HG03025 (cell line): ENCODE data around the gene GALNT14.

Experiments
- ATAC-seq: cut with Tn5 transposase; IDR thresholded peaks from one replicate; pipeline ENCODE4 v1.9.1; 2021; ENCODE audit warnings: mild to moderate bottlenecking, moderate library complexity; ENCODE audit not compliant: unreplicated experiment, low FRiP score

The GALNT14 gene

DNA sequence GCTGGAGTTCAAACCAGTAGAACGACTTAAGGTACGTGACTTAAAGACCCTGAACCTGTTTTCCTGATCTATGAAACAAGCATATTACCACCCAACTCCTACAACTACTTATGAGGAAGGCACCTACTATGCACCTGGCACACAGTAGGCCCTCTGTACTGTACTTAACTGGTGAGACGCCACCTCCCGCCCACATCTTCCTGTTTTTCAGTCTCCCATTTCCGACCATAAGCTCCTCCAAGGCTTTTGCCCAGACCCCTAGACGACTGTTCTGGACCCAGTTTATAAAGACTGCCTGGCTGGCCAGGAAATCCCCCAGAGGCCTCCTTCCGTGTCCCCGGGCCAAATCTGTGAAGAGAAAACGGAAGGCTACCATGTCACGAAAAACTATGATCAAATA, 1.5 kb downstream of the GALNT14 start:
- no peak for ATAC-seq

DNA sequence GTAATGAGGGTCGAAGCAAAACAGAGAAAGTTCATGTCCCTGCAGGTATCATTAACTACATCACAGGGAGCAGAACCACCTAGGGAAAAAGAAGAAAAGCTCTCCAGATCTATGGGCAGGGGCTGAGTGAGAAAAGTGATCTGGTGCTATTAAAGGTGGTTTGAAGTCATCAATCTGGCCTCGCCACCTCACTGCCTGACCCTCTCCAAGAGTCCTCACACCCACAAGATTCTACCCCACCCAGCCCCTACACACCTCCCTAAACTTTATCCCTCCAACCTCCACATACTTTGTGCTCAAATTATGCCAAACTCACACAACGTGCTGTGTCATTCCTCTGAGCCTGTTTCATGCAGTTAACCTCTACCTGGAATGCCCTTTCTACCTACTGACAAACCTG, 2.2 kb downstream of the GALNT14 start:
- ATAC-seq: no peak

DNA sequence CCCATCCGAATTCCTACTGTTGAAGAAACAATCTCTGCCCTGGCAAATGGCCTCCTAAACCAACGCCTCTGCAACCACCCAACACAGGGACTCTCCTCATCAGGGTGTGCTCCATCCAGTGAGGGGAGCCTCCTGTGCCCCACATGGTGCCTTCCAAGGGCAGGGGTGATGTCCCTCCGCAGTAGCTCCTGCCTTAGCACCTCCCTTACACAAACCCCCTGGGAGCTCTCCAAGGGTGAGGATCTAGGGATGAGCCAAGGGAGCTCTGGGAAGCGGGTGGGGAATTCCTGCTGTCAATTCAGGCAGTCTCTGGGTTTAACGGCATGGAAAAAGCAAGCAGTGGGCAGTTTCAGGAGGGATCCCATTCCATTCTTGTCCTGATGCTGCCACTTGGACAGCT, 3.8 kb downstream of the GALNT14 start:
- ATAC-seq: no peak

DNA sequence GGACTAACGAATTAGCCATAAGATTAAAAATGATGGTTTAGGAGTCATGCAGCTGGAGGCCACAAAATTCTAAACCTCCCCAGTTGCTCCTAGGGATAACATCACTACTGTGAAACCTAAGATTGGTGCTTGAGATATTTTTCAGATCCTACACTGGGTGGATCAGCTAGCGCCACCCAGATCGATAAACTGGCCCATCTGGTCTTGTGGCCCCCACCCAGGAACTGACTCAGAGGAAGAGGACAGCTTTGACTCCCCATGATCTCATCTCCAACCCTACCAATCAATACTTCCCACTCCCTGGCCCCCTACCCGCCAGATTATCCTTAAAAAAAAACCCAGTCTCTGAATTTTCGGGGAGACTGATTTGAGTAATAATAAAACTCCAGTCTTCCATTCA, 5.5 kb downstream of the GALNT14 start:
- ATAC-seq: no peak

DNA sequence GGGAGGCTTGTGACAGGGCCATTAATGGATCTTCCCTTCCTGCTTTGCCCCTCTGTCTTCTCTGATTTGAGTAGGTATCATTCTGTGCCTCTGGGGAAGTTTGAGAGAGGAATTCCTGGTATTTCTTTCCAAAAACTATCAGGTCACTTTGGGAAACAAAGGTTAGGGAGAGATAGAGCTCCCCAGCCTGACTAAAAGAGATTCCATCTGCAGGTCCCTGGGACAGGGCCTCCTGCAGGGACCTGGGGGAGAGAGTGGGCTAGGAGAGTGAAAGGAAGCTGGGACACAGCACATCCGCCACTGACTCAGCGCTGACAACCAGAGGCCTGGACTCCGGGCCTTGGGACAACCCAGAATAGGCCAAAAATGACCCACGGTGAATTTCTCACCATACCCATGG, 6.4 kb downstream of the GALNT14 start:
- ATAC-seq: no peak

DNA sequence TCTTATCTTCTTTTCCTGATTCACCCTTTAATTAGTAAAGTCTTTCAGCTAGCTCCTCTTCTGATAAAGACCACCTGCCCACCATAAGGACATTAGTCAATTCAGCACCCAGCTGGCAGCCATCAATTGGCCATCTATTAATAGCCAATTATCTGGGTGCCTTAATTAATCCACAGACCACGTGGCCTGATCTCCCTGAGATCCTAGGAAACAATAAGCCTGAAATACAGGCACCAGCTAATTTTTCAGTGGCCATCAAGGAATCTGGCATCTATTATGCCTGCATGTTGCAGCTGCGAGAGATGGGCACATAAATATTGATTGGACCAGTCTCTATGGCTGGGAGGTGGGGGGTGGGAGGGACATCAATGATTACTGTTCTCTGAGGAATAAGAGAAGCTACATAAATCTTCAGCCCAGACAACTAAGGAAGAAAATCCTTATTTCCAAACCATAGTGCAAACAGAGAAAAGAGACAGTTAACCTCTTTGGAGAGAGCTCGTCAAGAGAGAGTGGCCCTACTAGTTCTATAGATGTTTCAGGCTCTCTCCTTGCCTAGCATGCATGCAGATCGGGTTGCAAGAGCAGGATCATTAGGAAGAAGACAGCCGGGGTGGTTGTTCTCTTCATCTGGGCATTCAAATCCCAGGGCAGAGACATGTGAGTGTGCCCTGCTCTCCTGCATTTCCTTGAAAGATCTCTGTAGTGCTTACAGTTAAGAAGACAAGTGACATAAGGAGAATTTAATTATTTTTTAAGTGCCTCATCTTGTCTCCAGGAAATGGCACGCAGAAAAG, 8.7 kb downstream of the GALNT14 start:
- ATAC-seq: no peak

DNA sequence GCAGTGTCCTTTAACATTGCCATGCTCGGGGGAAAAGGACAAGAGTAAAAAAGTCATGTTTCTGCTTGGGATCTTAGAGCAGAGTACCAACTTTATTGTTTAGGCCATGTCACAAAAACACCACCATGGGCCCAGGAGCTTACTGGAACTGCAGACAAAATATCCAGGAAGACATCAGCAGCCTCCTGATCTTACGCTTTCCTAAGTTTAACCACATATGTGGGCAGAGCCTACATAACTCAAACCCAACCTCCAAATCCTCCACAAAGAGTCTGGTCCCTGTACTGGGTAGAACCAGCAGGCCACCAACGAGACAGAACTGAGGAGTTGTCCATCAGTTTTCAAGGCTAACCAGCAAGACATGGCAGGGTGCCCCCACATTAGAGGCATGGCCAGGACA, 10.3 kb downstream of the GALNT14 start:
- no peak for ATAC-seq

DNA sequence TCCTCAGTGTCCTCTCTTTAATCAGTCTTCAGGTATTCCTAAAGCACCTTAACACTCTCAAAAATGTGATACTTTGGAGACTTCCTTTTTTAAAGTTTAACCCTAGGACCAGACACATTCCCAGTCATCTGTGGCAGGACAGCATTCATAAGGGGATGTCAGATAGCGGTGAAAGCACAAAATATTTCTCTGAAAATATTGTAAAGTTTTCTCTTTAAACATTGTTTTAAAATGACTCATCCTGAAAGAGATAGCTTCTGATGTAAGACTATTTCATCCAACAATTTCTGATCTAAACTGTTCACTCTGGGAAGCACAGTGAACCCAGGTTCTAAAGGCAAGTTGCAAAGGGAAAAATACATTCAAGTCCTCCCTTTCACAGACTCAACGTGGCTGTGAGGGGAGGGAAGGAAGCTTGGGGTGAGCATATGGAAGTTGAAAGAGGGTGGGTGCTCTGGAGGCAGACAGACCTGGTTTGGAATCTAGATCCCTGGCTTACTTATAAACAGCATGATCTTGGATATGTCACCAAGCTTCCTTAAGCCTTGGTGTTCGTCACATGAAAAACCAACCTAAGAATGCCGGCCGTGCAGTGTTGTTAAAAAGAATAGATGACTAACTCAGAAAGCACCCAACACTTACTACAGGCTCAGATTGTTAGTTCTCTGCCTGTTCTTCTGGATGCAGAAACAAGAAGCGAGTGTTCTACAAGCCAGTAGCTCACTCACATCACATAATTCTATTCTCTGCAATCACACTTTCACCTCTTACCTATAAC, 12.1 kb downstream of the GALNT14 start:
- no peak for ATAC-seq

DNA sequence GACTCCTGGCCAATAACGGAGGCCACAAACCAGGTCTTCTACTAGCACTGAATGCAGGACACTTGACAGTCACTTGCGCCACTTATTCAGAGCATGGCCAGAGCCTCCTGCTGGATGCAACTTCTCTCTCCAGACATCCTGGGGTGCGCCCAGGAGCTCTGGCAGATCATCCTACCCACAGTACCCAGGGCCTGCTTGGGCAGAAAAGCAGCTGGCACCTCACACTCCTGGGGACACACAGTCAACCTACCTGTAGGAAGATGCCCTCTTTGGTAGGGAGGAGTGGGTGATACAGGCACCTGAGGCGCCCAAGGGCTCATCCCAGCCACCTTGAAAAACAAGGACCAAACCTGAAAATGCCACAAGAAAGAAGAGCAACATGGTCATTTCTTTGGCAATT, 13.3 kb downstream of the GALNT14 start:
- no peak for ATAC-seq

DNA sequence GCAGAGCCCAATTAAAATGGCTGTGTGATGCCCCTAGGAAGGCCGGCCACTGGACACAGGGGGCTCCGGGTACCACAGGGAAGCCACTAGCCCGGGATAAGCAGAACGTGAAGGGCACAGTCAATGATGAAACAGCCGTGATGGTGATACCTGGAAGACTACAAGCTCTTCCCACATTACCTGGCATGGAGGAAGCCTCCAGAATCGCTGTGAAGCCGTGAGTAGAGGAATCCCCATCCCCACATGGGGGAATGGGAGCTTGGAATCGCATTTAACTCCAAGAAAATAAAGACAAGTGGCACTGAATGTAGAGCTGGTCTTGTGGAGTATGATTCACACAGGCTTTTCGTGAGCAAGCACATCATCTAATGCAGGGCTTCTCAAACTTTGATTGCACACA, 16.1 kb downstream of the GALNT14 start:
- ATAC-seq: no peak

DNA sequence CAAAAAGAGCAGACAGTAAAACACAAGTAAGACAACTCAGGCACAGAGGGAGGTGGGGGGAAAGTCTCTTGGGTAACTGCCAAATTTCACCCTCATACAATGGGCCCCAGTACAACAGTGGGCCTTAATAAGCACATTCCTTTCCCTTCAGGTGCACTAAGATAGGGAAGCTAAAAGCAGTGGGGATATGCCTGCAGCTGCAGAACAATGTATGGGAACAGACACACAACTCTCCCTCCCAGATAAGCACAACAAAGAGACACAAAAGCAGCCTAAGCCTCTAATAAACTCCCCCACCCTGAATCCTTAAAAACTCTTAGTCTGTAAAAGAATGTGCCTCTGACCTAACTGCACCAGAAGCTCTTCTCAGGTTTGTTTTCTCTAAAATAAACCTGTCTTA, 24.5 kb downstream of the GALNT14 start:
- no peak for ATAC-seq

DNA sequence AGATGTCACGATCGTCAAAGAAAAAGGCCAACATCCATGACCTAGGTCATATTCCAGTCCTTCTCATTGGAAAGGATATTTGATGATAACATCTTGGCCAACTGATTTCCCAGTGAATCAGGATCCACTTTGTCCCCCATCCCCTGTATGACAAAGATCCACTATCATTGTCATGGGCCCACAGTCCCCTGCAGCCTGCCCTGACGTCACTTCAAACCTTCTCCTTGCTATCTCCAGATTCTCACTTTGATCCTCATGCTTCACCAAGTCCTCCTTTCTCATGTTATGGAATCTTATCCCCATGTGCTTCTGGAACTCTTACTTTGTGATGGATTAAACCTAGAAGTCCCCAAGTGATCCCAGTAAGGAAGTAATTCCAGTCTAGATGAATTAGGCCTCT, 25.7 kb downstream of the GALNT14 start:
- no peak for ATAC-seq

DNA sequence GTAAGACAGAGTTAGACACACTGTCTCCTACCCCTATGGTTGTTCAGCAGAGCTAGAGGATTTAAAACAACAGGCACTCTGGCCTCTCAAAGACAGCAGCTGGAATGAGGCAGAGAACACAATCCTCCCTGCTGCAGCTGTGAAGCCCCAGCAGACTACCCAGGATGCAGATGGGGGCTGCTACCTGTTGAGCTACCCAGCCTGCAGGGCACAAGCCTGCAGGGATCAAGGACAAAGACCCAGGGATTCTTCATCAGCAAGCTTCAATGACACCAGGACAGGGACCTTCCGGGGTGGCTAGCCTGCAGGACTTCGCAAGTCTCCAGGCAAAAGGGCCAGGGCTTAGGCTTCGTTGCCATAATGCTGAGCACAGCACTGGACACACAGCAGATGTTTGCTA, 27.2 kb downstream of the GALNT14 start:
- no peak for ATAC-seq

DNA sequence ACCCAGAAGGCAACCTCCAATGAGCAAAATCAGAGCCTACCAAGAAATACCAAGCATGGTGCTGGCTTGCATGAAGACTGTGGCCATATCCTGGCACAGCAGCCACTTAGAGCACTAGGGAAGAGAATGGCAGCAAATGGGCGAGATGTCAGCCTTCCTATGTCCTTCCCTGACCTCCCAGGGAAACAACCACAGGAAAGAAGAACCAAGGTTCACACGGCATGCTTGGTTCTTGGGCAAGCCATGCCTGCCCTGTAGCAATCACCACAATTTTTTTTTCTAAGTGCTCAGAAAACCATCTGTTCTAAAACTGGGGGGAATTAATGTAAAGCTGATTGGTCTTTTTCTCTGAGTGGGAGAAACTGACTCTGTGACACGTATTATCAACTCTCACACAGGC, 27.8 kb downstream of the GALNT14 start:
- no peak for ATAC-seq

DNA sequence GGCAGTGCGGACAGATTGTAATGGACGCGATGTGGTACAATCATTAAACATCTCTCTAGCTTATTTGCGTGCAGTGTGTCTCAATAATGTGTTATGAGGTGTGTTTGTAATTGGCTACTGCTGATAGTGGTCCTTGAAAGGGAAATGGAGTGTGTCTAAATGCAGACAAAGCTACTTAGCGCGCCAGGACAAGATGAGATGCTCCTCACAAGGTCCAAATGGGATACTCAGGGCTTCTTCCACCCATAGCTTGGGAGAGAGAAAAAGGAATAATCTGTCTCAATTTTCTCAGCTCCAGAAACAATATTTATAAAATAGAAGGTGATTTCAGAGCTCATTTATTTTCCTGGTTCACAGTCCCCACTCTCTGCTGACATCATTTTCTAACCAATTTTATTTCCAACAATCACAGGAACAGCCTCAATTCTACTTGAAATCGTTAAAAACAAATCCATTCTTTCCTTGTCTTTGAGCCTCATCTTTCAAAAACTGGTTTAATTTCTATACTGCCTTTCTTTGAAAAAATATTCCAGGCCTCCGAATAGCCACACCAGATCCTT, 28.5 kb downstream of the GALNT14 start:
- ATAC-seq: no peak

DNA sequence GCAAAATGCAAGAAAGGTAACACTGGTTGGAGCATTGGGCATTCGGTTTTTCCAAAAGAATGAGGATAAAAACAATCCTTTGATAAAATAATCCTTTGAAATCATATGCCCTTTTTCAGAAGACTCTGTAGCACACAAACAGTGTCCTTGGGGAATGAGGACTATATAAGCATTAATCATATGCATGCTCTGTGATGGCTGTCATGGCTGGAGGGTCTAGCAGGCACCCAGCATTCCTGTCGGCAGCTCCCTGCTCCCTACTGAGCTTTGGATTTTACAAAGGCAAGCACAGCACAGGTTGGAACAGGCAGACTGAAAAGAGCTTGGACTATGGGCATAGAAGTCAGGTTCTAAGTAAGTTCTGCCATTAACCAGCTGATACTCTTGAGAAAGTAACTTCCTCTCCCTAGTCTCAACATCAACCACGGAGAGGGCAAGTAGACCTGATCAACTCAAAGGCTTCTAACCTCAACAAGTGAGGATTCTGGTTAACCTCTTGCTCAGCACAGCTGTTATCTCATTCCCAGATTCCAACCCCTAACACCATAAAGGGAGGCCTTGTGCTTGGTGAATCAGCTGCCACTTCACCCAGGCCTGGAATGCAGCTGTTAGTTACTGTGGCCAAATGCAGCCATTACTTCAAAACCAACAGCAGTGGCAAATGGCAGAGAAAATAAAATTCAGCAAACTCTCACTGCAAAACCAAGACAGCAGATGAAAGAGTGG, 29.5 kb downstream of the GALNT14 start:
- no peak for ATAC-seq

DNA sequence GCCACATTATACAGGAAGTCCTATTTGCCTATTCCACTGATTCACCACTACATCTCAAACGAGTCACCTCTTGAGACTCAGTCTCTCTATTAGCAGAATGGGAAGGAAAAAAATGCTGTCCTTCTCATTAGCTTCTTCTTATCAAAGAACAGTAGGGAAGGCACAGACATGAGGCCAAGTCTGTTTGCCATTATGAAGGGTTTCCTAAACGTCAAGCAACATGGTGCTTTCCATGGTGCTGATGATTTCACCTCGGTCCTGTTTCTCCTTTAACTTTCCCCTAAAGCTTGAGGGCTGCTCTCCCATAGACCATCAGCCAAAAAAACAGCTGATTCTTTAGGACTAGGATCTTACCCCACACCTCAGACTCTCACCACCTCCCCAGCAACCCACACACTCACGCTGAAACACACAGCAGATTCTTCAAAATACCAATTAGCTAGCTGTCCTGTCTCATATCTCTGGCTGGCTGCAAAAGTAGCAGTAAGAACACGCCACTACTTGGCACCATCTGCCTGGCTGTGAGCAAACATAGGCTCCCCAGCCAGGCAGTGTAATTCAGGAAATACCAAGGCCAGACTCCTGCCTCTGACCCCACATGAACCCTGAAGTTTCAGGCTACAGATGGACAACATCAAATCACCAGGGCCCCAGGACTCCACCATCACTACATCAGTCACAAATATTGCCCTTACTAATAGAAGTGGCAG, 30.5 kb downstream of the GALNT14 start:
- no peak for ATAC-seq

DNA sequence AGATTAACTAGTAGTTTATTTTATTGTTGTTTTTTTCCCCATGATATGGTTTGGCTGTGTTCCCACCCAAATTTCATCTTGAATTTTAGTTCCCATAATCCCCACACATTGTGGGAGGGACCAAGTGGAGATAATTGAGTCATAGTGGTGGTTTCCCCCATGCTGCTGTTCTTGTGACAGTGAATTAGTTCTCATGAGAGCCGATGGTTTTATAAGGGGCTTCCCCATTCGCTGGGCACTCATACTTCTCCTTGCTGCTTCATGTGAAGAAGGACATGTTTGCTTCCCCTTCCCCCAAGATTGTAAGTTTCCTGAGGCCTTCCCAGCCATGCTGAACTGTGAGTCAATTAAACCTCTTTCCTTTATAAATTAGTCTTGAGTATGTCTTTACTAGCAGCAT, 36.5 kb downstream of the GALNT14 start:
- no peak for ATAC-seq

DNA sequence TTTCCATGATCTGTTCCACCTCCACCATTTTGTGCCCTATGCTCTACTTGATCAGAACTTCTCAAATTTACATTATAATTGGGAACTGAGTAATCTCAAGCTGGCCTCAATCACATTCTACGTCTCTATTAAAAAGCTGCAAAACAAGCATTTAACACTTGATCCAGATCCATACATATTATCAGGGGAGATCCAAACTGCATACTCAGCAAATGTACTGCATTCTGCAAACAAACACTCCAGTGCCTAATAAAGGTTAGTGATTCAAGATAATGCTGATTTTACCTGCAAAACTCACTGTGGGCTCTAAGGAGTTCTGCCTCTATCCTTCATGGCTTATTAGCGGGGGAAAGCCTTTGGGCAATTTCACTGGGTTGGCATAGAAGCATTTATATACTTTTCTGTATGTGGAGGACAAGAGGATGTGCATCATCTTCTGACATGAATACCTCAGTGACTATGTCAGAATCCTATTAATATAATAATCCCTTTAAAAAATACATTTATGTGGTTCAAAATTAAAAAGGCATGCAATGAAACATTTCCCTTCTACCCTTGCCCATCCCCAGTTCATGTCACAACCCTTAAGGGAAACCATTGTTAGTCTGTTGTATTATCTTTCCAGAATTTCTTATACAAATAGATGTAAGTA, 40.2 kb downstream of the GALNT14 start:
- no peak for ATAC-seq

DNA sequence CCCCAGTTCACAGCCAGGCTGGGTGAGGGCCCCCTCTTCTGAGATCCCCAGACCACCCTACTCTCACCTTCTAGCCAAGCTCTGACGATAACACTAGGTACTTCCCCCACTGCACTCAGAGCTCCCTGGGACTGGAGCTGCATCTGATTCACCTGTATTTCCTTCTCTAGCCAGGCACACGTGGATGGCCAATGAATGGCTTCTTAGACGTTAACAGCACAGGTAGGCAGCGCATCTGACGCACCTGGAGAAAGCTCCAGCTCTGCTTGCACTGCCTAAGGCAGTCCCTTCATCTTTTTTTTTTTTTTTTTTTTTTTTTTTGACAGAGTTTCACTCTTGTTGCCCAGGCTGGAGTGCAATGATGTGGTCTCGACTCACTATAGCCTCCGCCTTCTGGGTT, 48.1 kb downstream of the GALNT14 start:
- ATAC-seq: no peak
